Astrocyte of the spinal cord (primary cell): ENCODE measurements around the gene FBN1.

ENCODE experiments used
- DNase-seq: peaks from one replicate; pipeline ENCODE4 v3.0.0; 2011; ENCODE audit warnings: low read depth, low spot score
- H3K4me3 ChIP-seq: 2 replicates; pipeline ENCODE4 v1.5.1; 2011; ENCODE audit warnings: low read depth, mild to moderate bottlenecking, low read length, moderate library complexity
- in situ Hi-C: cut with HindIII; loops from 2 replicates; pipeline ENCODE4 v1.10.0; 2017; ENCODE audit warnings: low sequenced_read_pairs
- TF ChIP-seq, protein P1 (sequence below): IDR thresholded peaks from 2 replicates; pipeline ENCODE4 v1.5.1; 2012; ENCODE audit warnings: low read depth, mild to moderate bottlenecking, low read length, inconsistent platforms

Gene FBN1

GRCh38 chr15:48393645-48394506 is 251.6 kb downstream of the FBN1 start:
- DNase-seq = peak; percentile 85
- no peak overlapping the region for H3K4me3 ChIP-seq
- TF ChIP-seq, protein P1, sequence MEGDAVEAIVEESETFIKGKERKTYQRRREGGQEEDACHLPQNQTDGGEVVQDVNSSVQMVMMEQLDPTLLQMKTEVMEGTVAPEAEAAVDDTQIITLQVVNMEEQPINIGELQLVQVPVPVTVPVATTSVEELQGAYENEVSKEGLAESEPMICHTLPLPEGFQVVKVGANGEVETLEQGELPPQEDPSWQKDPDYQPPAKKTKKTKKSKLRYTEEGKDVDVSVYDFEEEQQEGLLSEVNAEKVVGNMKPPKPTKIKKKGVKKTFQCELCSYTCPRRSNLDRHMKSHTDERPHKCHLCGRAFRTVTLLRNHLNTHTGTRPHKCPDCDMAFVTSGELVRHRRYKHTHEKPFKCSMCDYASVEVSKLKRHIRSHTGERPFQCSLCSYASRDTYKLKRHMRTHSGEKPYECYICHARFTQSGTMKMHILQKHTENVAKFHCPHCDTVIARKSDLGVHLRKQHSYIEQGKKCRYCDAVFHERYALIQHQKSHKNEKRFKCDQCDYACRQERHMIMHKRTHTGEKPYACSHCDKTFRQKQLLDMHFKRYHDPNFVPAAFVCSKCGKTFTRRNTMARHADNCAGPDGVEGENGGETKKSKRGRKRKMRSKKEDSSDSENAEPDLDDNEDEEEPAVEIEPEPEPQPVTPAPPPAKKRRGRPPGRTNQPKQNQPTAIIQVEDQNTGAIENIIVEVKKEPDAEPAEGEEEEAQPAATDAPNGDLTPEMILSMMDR = no peak
- in situ Hi-C loops = no loop called here

GRCh38 chr15:48392356-48392755 is 253.2 kb downstream of the FBN1 start:
- in situ Hi-C loops = no loop called here
- no peak overlapping the region for H3K4me3 ChIP-seq
- DNase-seq = peak; percentile 89
- TF ChIP-seq, protein P1 = no peak

DNA sequence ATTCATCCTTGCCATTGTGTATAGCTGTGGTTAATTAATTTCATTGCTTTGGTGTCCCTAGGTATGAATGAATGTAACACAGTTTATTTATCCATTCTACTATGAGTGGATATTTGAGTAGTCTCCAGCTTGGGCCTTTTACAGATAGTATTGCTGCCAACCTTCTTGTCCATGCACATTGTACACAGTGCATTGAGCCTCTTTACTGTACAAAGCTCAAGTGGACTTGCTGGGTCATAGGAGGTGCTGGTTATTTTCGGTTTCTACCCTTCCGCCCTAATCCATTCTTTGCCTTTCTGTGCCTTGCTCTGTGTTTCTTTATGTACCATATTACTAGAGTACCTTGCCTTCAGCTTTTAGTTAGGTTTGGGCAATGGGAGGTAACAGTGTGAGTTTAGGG is 253.6 kb downstream of the FBN1 start:
- TF ChIP-seq, protein P1 = no peak
- no peak overlapping the region for H3K4me3 ChIP-seq
- no peak for DNase-seq
- in situ Hi-C loops = no loop called here

GRCh38 chr15:48389691-48390143 is 255.8 kb downstream of the FBN1 start:
- H3K4me3 ChIP-seq = no peak overlapping the region
- DNase-seq = peak; percentile 76
- TF ChIP-seq, protein P1 = no peak
- in situ Hi-C loops = no loop called here

GRCh38 chr15:48388910-48389309 is 256.6 kb downstream of the FBN1 start:
- TF ChIP-seq, protein P1 = no peak
- DNase-seq = no peak
- in situ Hi-C loops = no loop called here
- no peak overlapping the region for H3K4me3 ChIP-seq

- no peak overlapping the region for H3K4me3 ChIP-seq
- peak; percentile 80 for DNase-seq
- in situ Hi-C loops = no loop called here
- TF ChIP-seq, protein P1 = no peak
Measured at GRCh38 chr15:48388016-48388851, 257.3 kb downstream of the FBN1 start.
